ENCODE data around the gene SVEP1. TPM values are rescaled to one million over a fixed set of nuclear protein-coding genes. Genes with fewer than 3 reads are reported as not detected.

The SVEP1 gene
- polyA plus RNA-seq, 3 donors, result under 0.01 TPM; not detected in 2

GRCh38 chr9:110319781-110320492 is 259.6 kb downstream of the SVEP1 start:
- Mint-ChIP-seq H3K4me3 (no peak overlapping the region), H3K27ac (no peak overlapping the region), H3K27me3 (ENCODE audit: low read depth in 3 of 3) (peaks cover 0 to 5% (median 0%) of the 10 kb centered on the region in 3 donors), H3K9me3 (peaks cover 0 to 1% (median 0%) of the 10 kb centered on the region in 7 donors), H3K36me3 (no peaks in the 10 kb centered on the region), H3K4me1 (peaks cover 21% of the 10 kb centered on the region)
- Histone ChIP-seq H3K4me2 (replicated peaks; ENCODE audit: extremely low read depth, low read length, poor library complexity, severe bottlenecking) (no peak overlapping the region), H3K9me3 (replicated peaks in 1 of 2; ENCODE audit: control insufficient read depth in 1 of 2, insufficient read depth in 1 of 2, low read length in 2 of 2) (no peaks in the 10 kb centered on the region), H4K20me1 (ENCODE audit: insufficient read depth, low read length) (no peaks in the 10 kb centered on the region), H3K27me3 (ENCODE audit: control insufficient read depth in 2 of 2, insufficient read depth in 2 of 2, low read length in 2 of 2) (no peaks in the 10 kb centered on the region), H3K36me3 (replicated peaks in 1 of 2; ENCODE audit: control insufficient read depth in 1 of 2, insufficient read depth in 2 of 2, low read length in 2 of 2) (no peaks in the 10 kb centered on the region), H3K4me1 (ENCODE audit: control insufficient read depth in 1 of 2, insufficient read depth in 2 of 2, low read length in 2 of 2) (peaks cover 21 to 26% of the 10 kb centered on the region in 2 donors), H3K27ac (ENCODE audit: low read depth in 1 of 2, low read length in 2 of 2) (no peak overlapping the region), H3K79me2 (ENCODE audit: insufficient read depth, low read length) (no peaks in the 10 kb centered on the region), H3K4me3 (replicated peaks in 1 of 3; ENCODE audit: low read depth in 2 of 3, low read length in 3 of 3) (no peak overlapping the region), H3K9ac (ENCODE audit: insufficient read depth, low read length, poor library complexity, severe bottlenecking) (no peak overlapping the region), H2AFZ (ENCODE audit: insufficient read depth, low read depth, low read length, poor library complexity, severe bottlenecking) (no peak overlapping the region)
- 100% methylated on average over 1 of the region's 4 CpGs for WGBS (ENCODE audit: insufficient coverage)
- no peak for TF ChIP-seq CTCF (IDR thresholded peaks at IDR 0.05)
- DNase-seq, result no peak
- intact Hi-C loops (cut with micrococcal nuclease), result no loop called here

GRCh38 chr9:110317911-110318310 is 261.6 kb downstream of the SVEP1 start:
- Histone ChIP-seq H3K4me2 (replicated peaks; ENCODE audit: extremely low read depth, low read length, poor library complexity, severe bottlenecking) (peak overlapping the region; percentile 4), H3K9ac (ENCODE audit: insufficient read depth, low read length, poor library complexity, severe bottlenecking) (no peak overlapping the region), H3K4me3 (replicated peaks in 1 of 3; ENCODE audit: low read depth in 2 of 3, low read length in 3 of 3) (no peak overlapping the region), H3K36me3 (replicated peaks in 1 of 2; ENCODE audit: control insufficient read depth in 1 of 2, insufficient read depth in 2 of 2, low read length in 2 of 2) (no peaks in the 10 kb centered on the region), H4K20me1 (ENCODE audit: insufficient read depth, low read length) (no peaks in the 10 kb centered on the region), H3K79me2 (ENCODE audit: insufficient read depth, low read length) (no peaks in the 10 kb centered on the region), H2AFZ (ENCODE audit: insufficient read depth, low read depth, low read length, poor library complexity, severe bottlenecking) (no peak overlapping the region), H3K9me3 (replicated peaks in 1 of 2; ENCODE audit: control insufficient read depth in 1 of 2, insufficient read depth in 1 of 2, low read length in 2 of 2) (no peaks in the 10 kb centered on the region), H3K27me3 (ENCODE audit: control insufficient read depth in 2 of 2, insufficient read depth in 2 of 2, low read length in 2 of 2) (no peaks in the 10 kb centered on the region), H3K27ac (ENCODE audit: low read depth in 1 of 2, low read length in 2 of 2) (peak overlapping the region in 1 of 2 donors; percentile 67), H3K4me1 (ENCODE audit: control insufficient read depth in 1 of 2, insufficient read depth in 2 of 2, low read length in 2 of 2) (peaks cover 21 to 26% of the 10 kb centered on the region in 2 donors)
- no peak for TF ChIP-seq CTCF (IDR thresholded peaks at IDR 0.05)
- peak overlapping the region in 6 of 7 donors; percentile 7 to 82 (median 72) for H3K27ac Mint-ChIP-seq
- no peaks in the 10 kb centered on the region for H3K36me3 Mint-ChIP-seq
- peak; percentile 43 to 64 (median 60) for DNase-seq
- no peak overlapping the region for H3K4me3 Mint-ChIP-seq
- H3K27me3 Mint-ChIP-seq (ENCODE audit: low read depth in 3 of 3), result peaks cover 0 to 4% (median 0%) of the 10 kb centered on the region in 3 donors
- intact Hi-C loops (cut with micrococcal nuclease), result no loop called here
- no CpG with 5 or more reads among the region's 4 CpGs for WGBS (ENCODE audit: insufficient coverage)
- H3K9me3 Mint-ChIP-seq, result peaks cover 0 to 4% (median 1%) of the 10 kb centered on the region in 7 donors
- H3K4me1 Mint-ChIP-seq, result peaks cover 21% of the 10 kb centered on the region

Data from CD14-positive monocyte (primary cell).